ENCODE data around the gene AQP12B.
"Not testable (repeated sequence)": the region's sequence is repeated elsewhere in the genome, so short reads cannot be mapped to it uniquely, and the experiment has no call there.

Gene AQP12B

DNA sequence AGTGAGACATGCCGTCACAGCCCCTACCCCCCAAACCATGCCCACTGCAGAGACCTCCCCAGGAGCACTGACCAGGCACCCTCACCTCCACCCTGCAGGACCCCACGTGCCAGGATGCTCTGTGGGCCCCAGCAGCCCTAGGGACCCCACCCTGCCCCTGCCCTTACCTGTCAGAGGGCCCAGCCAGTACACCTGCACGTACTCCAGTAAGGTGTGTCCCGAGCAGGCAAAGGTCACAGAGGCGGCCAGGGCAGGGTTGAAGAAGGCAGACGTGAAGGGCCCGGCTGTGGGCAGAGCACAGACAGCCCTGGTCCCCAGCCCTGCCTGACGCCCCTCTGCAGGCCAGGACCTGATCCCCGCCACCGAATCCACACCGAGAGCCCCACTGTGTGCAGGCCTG lies 2.5 kb downstream of the AQP12B start:
- DNase-seq = not testable (repeated sequence)

DNA sequence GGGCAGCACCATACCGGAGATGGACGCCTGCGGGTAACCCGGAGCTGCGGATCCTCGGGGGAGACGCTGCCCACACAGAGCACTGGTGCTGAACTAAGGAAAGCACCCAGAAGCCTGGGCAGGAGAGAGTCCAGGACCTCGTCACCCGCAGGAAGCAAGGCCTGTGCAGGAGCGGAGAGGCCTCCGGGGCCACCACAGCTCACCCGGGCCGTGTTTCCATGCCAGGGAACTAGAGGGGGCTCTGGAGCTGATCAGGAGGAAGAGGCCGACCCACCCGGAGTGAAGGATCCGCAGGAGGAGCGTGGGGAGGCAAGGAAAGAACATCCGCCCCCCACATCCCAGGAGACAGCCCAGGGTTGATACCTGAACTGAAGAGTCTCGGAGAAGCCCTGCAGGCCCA lies 3.8 kb downstream of the AQP12B start:
- DNase-seq = not testable (repeated sequence)

DNA sequence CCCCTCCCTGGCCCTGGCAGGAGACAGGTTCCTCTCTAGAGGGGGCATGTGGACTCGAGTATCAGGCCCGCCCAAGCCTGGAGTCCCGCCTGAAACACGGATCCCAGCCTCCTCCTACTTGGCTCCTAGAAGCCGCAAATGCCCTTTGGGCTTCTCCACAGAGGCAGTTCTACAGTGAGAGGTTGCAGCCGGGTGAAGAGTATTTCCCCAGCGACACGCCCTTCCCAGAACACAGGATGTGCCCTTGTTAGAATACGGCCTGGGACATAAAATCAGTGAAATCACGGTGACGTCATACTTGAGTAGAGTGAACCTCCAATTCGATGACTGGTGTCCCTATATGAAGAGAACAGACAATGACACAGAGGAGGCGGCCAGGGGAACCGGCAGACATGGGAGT lies 4.6 kb downstream of the AQP12B start:
- DNase-seq = not testable (repeated sequence)

DNA sequence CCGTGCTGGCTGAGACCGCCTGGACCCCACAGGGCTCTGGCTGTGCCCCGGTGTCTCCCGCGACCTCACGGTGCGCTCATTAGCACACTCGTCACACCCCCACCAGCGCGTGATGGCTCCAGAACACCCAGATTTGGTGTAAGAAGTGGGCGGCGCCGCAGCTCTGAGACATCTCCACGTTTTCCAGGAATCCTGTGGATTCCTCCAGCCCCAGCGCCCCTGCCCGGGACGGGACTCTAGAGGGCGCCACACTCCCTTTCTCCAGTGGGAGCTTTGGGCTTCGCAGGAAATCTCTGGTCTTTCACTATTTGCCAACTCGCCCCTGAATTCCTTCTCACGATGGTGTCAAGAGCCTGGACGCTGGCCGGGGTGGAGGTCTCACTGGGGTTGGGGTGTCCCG lies 7.3 kb downstream of the AQP12B start:
- DNase-seq = not testable (repeated sequence)

DNA sequence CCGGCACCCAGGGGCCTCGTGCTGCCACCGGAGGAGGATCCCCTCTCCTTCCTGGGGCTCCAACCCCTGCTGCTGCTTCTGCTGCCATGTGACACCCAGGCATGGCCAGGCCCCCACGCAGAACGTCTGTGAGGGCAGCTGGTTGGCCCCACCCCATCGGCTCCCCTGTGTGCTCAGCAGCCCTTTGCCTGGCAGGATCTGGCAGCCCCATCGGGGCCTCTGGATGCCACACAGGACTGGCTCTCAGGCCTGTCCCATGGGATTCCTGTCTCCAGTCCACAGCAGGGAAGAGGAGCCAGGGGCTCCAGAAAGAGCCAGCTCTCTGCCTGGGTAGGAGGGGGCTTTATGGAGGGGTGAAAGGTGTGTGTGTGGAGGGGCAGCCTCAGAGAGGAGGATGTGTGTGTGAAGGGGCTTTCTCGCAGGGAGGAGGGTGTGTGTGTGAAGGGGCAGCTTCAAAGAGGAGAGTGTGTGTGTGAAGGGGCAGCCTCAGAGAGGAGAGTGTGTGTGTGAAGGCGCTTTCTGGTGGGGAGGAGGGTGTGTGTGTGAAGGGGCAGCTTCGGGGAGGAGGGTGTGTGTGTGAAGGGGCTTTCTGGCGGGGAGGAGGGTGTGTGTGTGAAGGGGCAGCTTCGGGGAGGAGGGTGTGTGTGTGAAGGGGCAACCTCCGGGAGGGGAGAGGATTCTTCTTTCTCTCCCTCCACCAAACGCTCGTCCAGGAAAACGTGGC lies 8.1 kb downstream of the AQP12B start:
- not testable (repeated sequence) for DNase-seq

DNA sequence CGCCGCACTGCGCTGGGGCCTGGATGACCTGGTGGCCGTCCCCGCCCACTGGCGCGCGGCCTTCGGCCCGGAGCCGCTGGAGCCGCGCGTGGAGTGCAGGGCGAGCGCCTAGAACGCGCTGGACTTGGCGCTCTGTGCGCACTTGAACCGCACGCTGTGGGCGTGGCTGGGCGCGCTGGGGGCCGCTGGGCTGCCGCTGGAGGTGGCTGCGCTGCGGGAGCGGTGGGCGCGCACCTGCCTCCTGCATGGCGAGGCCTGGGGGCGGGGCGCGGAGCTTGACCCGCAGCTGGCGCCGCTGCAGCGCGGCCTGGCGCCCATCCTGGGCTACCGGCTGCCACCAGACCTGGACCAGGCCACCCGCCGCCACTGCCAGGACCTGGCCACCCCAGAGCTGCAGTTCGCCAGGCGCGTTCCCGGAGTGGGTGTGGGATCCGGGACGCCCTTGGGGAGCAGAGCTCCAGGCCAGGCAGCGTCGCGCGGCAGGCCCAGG lies 9.9 kb downstream of the AQP12B start:
- no peak for DNase-seq

DNA sequence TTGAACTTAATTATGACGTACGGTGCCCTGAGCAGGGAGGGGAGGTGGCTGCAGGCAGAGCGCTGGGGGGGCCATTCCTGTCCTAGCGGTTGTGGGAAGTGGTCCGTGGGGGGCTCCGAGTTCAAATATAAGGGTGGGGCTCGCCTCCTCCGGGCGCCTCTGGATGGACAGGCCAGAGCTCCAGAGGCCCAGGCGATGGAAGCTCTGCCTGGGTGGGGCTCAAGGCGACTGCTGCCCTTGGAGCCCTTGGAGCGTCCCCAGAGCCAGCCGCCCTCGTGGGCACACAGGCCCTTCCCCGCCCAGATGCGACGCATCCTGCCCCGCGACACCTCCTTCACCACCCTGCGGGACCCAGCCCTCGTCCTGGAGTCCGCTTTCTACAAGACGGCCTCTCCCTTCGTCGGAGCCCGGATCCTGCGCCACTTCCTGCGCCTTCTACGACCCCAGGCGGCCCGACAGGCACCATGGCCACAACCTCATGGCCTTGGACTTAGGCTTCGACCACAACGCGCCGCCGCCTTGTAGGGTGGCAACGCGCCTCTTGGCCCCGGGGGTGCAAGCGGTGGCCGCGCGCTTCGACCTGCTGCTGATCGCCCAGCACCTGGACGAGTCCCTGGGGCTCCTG lies 10.5 kb downstream of the AQP12B start:
- no peak for DNase-seq

DNA sequence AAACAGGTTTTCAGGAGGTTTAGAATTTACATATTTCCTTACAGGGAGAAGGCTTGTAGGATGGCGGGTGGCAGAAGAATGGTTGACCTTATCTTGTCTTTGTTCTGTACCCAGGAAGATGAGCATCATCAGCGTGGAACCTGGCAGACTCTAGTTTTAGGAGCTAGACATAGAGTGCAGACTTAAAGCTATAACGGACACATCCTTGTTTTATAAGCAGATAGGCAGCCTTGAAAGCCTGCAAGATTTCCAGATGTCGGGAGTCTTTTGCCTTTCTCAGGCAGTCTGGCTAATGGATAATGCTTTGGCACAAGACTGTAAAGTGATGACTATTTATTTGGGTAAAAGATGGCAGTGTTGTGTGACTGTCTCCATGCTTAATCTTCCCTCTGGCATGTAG lies 11.7 kb downstream of the AQP12B start:
- no peak for DNase-seq

DNA sequence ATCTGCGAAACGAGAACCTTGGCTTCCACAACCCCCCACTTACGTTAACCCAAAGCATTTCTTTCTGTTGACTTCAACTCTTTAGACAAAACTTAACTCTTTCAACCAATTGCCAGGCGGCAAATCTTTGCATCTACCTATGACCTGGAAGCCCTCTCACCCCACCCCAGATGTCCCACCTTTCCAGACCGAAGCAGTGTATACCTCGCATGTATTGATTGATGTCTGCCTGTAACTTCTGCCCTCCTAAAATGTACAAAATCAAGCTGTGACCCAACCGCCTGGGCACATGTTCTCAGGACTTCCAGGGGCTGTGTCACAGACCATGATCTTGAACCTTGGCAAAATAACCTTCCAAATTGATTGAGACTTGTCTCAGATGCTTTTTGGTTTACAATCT lies 12.3 kb downstream of the AQP12B start:
- DNase-seq = no peak

DNA sequence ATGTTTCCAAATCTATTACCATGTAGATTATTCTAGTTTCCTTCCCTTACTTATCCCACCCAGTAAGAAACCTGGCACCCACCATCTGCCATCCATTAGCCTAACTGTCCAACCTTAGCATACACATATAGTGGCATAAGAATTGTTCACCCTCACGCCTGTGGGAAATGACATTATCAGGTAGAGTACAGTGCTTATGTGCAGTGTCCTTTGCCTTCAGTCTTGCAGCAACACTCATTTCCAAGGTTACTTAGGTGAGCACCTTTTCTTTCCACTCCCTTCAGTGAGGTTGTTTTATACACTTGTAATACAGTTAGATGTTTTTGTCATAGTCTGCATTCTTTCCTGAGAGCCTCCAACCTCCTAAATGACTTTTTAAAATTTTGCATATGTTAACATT lies 18.1 kb downstream of the AQP12B start:
- no peak for DNase-seq

DNA sequence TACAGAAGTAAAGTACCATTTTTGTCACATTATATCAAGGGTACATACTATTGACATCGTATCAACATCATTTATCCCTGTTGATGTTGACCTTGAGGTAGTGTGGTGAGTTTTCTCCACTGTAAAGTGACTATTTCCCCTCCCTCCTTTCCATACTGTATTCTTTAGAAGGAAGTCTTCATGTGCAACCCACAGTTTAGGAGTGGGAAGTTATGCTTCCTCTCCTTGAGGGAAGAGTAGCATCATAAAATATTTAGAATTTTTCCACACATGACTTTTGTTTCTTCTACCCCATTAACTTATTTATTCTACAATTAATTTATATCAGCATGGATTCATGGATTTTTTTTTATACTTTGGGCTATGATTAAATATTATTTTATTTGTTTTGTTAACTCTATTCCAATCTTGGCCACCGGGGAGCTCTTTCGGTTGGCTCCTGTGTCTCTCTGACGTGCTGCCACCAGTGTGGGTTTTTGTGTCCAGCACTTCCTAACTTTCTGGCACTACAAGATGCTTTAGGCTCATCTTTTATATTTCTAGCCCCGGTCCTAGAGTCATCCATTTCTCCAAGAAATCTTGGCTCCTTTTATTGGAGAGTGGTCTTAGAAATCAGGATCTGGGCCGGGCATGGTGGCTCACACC lies 19.0 kb downstream of the AQP12B start:
- no peak for DNase-seq

DNA sequence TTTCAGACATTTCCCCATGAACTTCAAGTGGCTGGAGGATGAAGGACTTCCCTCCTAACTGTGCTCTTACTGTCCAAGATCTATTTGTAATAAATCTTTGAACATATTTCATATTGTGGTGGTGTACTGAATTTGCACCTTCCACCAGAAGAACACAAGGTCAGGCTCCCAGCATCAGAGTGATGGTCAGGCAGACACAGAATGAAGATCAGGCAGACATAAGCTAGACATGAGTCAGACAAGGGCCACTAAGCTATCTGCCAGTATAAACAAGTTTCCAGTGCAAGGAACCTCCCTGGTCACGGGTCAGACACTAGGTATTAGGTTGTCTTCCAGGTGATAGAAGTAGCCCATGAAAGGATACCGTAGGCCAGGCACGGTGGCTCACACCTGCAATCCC lies 20.0 kb downstream of the AQP12B start:
- DNase-seq = no peak

DNA sequence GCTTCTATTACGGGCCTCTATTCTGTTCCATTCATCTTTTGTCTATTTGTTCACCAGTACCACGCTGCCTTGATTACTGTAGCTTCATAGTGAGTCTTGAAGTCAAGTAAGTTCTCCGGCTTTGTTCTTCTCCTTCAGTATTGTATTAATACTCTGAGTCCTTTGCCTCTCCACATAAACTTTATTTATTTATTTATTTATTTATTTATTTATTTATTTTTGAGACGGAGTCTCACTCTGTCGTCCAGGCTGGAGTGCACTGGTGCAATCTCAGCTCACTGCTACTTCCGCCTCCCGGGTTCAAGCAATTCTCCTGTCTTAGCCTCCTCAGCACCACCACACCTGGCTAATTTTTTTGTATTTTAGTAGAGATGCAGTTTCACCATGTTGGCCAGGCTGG lies 22.8 kb downstream of the AQP12B start:
- not testable (repeated sequence) for DNase-seq

DNA sequence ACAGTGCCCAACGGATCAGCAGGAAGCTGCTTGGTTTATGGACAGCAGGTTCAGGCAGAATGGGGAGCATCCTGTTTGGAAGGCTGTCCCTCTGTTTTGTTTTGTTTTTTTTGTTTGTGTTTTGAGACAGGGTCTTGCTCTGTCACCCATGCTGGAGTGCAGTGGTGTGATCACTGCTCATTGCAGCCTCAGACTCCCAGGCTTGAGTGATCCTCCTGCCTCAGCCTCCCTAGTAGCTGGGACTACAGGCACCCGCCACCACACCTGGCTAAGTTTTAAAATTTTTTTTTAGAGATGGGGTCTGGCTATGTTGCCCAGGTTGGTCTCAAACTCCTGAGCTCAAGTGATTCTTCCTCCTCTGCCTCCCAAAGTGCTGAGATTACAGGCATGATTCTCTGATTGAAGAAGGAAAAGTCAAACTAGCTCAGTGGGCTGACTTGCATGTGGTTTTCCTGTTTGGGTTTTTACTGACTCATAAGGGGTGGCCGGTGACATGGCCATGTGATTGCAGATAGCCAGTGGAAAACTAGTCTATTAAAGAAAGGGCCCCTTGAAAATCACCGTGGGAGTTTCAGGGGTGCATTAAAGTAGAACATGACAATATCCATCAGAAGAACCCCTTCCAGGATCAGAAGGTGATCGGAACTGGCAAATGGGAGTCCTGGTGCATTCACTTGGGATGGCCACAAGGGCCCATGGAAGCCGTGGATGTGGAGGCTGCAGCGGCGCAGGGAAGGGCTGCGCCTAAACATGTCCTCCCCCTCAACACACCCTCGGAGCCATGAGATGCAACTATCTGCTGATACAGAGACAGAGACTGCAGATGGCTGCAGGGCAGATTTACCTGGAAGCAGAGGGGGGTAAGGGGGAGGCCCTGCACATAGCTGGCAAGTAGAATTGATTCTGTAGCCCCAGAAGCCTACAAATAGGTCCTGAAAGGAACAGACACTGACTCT lies 26.5 kb downstream of the AQP12B start:
- no peak for DNase-seq

DNA sequence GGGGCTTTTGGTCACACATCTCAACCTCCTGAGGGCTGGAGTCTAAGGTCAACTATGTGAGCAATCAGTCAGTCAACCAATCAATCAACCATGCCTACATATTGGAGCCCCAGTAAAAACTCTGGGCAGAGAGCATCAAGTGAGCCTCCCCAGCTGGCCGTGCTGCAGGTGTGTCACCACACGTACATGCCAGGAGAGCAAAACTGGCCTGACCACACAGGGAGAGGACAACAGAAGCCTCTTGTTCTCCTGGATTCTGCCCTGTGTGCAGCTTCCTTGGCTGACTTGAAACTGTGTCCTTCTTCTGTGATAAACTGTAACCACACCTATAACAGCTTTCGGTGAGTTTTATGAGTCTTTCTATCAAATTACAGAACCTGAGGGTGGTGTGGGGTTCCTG lies 31.5 kb downstream of the AQP12B start:
- no peak for DNase-seq

DNA sequence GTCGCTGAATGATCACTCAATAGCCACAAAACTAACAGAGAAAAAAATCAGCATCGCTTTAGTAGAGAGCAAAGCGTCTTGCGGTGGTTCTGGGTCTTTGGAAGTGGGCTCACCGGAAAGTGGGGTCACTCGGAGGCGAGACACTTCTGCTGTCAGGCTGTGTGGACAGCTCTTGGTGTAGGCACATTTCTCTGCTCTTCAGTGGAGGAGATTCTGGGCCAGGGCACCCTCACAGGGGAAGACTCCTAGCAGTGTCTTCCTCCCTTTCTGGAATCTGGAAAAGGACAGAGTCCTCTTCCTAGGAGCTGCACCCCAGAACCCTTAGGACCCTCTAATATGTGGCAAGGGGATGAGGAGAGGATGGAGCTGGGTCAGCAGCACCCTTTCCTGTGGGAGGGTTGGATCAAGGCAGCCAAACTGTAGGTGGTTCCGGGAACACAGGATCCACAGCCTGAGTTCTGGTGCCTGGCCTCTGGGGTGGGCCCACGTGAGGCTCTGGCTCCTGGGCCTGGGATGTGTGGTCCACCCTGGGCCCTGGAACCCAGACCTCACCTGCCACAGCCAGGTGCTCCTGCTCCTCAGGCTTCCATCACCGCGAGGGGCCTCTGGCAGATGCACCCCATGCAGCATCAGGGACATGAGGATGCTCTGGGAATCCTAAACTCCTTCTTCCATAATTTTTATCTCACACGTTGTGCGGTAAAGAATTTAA lies 32.3 kb downstream of the AQP12B start:
- no peak for DNase-seq

DNA sequence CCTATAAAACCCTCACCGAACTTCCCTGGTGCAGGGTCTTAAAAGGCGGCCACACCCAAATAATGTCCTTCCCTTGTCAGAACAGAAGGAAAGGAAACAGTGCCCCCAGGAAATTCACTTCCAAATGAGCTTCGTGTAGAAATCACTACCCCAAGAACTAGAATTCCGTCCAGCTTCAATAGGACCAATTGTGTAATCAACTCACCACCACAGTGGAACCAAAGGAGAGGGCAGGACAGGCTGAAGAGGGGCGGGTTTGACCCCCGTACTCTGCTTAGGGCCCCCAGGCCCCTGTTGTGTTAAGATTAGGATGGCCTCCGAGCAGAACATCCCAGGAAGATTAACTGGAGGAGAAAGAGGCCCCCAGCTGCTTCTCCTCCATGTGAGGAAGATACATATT lies 33.4 kb downstream of the AQP12B start:
- no peak for DNase-seq

DNA sequence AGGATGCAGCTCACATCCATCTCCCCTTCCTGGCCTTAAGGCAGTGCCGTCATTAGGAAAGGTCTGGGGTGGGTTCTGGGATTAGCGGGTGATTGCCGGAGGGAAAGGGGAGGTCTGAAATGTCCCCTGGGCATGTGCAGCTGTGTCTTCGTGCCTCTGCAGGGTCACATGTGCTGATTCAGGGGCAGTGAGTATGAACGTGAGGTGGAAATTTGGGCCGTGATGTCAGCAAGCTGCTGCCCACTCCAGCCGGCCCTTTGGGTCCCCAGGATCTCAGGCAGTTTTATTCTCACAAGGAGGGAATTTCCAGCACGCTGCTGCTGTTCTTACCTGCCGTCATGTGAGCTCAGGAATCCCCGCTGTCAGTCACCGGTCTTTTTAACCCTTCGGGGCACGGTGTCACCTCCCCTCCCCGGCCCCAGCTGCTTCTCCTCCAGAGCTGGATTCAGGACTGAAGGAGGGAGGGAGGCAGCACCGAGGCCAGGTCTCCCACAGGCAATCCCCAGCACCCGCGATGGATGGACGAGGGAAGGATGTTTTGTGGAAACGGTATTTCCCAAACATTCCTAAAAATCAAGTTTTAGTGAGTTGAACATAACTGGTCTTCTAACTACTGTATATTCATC lies 33.9 kb downstream of the AQP12B start:
- DNase-seq = no peak

DNA sequence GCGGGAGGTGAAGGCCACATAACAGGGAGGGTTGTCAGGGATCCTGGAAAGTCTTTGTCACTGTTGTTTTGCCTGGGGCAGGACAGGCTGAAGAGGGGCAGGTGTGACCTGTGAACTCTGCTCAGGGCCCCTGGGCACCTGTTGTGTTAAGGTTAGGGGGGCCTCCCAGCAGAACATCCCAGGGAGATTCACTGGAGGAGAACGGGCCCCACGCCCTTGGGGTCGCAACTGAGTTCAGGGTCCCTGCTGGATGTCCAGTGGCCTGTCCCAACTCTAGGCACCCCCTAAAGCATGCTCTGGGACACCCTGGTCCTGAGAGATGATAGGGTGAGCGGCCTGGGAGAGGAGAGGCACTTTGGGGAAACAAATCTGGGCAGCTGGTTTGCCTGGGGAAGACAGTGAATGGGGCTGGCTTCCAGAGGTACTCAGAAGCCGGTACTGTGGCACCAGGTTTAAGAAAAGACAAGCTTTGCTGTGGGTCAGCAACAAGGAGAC lies 34.5 kb downstream of the AQP12B start:
- DNase-seq = no peak

DNA sequence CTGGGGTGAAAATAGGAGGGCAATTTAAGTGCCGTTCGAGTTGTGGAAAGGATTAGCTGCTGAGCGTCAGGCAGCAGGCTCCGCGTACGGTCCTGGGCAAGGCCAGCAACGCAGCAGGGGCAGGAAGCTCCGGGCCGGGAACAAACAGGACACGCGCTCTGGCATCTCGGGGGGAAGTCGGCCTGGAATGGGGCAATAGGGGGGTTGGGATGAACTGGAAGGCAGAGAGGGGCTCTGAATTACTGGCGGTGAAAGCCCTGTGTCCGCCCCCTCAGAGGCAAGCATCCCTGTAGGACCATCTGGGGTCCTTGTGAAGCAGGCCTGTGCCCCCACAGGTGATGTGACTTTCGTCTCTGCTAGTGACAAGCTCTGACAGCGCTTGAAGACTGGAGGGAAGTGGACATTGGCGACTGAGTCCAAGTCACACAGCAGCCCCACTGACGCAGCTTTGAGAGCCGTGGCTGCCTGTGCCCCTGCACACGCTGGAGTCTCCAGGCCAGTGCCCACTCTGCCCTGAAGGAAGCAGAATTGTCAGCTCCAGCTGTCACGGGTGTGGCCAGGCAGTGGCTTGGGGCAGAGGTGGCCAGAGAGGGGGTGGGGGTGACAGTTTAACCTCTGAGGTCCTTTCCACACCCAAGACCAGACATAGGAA lies 35.1 kb downstream of the AQP12B start:
- DNase-seq = no peak

DNA sequence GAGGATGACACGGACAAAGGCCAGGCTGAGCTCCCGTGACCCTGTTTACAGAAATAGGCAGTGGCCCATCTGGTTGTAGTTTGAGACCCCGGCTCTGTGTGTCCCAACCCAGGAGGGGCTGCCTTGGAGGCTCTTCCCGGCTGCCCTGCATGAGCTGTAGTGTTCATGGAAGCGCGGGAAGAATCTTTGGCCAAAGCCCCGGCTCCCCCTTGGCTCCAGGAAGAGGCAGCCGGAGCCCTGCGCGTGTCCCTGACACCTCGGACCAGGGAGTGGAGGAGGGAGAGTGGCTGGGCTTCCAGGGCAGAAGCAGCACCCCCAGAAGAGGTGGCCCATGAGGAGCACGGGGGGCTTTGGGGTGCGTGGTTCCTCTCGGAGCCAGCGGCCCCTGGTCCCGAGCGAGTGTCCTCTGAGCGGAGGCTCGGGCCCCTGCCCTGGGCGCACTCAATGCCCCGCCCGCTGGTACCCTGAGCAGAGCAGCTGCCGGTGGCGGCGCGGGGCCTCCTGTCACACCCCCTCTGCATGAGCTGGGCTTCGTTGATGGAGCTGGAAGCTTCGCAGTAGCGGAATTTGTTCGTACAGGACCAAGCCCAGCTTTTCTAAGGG lies 35.7 kb downstream of the AQP12B start:
- no peak for DNase-seq
